HTR-8/SVneo (cell line): ENCODE data around the gene GBX1.

Source experiments
- DNase-seq: peaks from one replicate; pipeline ENCODE4 v3.0.0; 2011; ENCODE audit warnings: low spot score, mixed read lengths; ENCODE audit not compliant: insufficient read length
- FAIRE-seq: peaks from 2 replicates; lab custom pipeline; 2011; peaks lifted over from hg19 to GRCh38; lab: Jason Lieb, UNC

The GBX1 gene

DNA sequence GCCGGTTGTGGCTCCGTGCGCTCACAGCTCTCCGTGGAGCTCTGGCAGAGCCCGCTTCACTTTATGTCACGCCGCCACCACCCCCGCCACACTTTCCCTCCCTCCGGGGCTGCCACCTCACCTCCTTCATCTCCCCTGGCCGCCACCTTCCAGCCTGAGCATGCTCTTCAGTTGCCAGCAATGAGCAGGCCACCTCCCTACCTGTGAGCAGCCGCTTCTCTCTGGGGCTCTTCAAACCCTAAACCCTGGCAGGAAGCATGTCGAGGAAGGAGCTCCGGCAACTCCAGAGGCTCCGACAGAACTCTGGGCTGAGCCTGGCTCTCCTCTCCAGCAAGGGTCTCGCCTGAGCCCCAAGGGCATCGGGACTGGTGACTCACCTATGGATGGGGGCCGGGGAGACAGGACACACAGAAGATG lies 36.7 kb downstream of the GBX1 start:
- DNase-seq (no peak), FAIRE-seq (no peak)

GRCh38 chr7:151129960-151130591 lies 37.4 kb downstream of the GBX1 start:
- no peak for FAIRE-seq
- DNase-seq, result no peak

DNA sequence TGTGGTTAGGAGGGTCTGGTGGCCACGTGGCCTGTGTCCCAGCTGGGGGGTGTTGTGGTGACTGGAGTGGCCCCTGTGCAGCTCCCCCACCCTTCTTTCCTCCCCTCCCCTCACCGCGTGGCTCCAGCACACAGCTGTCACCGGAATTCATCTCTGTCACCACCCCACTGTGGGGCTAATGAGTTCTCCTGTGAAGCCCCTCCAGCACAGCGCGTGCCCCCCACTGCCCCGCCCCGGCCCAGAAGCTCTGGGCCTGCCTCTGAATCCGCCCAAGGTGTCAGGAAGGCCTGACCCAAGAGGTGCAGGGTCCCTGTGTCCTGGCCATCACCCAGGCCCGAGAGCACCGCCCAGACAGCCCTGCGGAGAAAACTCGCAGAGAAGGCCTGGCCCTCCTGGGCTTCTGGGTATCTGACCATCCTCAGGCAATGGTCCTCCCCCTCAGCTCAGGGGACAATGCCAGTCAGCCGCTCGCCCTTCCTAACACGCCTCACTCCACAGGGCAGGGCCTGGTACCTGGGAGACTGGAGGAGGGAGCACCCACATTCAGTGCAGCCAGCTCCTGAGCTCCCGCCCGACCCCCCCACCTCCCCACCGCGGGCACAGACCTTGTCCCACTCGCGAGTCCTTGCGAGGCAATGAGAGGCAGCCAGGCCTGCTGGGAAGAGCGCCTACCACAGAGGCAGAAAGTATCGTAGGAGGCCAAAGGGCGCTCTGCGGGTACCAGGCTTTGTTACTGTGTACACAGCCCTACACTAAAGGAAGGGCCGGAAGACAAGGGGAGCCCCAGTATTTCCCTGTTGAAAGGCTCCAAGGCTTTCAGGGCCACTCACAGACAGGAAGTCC lies 38.2 kb downstream of the GBX1 start:
- FAIRE-seq, result no peak
- no peak for DNase-seq

GRCh38 chr7:151128716-151129115 lies 38.8 kb downstream of the GBX1 start:
- DNase-seq (no peak), FAIRE-seq (no peak)

DNA sequence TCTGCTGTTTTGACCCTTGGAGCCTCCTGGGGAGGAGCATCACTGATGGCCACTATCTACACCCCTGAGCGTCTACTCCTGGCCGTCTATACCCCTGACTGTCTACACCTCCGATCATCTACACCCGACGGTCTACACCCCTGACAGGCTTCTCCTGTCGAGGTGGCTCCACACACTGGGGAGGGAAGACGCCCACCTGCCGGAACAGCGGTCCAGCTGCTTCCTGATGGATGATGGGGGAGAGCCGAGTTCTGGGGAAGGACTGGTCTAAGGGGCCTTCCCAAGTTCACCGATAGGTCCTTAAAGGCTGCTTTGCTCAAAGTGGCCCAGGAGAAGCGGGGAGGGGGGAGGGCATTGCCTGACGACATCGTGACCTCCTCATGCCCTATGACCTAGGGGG lies 39.4 kb downstream of the GBX1 start:
- FAIRE-seq (no peak), DNase-seq (no peak)

- no peak for DNase-seq
- FAIRE-seq, result no peak
Observed at GRCh38 chr7:151126491-151127137, 40.9 kb downstream of the GBX1 start.

GRCh38 chr7:151125846-151126481 lies 41.5 kb downstream of the GBX1 start:
- DNase-seq (no peak), FAIRE-seq (no peak)

GRCh38 chr7:151125470-151125845 lies 42.0 kb downstream of the GBX1 start:
- FAIRE-seq, result no peak
- no peak for DNase-seq

- no peak for DNase-seq
- no peak for FAIRE-seq
Observed at GRCh38 chr7:151124899-151125399, 42.5 kb downstream of the GBX1 start.

- DNase-seq (no peak), FAIRE-seq (no peak)
Observed at GRCh38 chr7:151124481-151124880, 43.0 kb downstream of the GBX1 start.

DNA sequence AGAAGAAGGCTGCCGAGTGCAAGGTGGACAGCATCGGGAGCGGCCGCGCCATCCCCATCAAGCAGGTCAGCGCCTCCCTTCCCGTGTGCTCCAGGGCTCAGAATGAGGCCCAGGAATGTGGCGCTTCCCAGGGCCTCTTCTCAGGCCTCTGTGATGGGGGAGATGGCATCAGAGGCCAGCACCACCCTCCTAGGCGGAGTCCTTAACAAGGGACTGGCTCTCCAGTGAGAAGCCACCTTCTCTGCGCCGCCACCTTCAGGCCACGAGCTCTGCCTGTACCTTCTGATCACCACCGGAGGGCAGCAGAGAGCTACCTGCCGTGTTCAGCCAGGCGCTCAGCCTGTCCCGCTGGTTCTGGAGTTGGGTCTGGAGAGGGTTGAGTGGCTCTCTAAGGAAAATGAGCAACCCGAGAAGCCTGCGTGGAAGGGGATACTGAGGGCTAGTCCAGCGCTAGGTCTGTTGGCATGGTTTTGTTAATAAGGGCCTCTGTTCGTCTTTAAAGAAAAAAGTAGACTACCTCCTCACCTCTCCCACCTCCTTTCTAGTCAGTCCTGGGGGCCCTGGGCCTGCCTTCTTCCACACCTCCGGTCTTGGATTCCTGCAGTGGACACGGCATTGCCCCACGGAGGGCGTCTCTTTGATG lies 43.6 kb downstream of the GBX1 start:
- FAIRE-seq (peak; percentile 65), DNase-seq (peak; percentile 84)

GRCh38 chr7:151123158-151123821 lies 44.2 kb downstream of the GBX1 start:
- FAIRE-seq, result no peak
- DNase-seq, result no peak

DNA sequence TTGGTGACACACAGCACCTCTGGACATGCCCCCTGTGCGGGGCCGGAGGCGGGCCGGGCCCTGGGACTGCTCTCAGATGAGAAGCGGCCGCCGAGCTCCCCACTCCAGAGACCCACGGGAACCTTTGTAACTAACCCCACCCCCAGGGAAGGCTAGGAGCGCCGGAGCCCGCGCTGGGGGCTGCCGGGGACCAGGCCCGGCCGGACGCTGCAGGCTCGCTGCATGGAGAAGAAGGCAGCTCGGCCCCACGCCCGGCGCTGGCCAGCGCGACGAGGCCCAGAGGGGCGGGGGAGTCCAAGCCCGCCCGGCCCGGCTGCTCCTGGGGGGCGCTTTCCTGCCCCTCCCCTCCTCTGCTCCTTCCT lies 44.7 kb downstream of the GBX1 start:
- FAIRE-seq (no peak), DNase-seq (no peak)

GRCh38 chr7:151122276-151122675 lies 45.2 kb downstream of the GBX1 start:
- no peak for DNase-seq
- no peak for FAIRE-seq

DNA sequence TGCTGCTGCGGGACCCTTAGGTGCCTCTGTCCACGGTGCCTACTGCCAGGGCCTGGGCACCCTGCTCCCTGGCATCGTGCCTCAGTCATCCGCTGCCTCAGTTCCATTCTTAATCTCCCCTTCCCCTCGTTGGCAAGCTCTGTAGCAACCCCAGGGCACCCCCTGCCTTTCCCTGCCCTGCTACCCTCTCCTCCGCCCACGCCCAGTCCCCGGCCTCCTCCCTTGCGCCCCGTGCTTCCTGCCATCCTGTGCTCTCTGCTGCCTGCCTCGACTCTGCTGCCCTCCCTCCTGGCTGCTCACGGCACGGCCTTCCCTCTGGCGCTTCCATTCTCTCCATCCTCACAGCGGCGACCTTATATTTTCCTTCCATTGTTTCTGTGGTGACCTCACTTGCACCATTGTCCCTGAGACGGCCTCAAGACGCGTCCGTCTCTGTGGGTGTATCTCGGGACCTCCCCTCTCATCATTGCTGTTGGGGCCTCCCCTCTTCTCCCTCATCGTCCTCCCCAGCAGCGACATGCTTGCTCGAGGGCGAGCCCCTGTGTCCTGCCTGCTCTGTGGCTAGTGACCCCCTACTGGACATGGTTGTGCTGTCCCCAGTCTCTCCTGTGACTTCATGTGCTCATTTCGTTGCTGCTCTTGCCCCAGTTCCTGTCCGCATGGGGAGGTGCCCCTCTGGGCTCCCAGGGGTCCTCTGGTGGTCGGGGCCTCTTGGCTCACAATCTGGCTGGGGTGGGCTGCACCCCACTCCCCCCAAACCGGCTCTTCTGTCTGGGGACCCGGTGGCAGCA lies 45.9 kb downstream of the GBX1 start:
- no peak for DNase-seq
- FAIRE-seq, result no peak

DNA sequence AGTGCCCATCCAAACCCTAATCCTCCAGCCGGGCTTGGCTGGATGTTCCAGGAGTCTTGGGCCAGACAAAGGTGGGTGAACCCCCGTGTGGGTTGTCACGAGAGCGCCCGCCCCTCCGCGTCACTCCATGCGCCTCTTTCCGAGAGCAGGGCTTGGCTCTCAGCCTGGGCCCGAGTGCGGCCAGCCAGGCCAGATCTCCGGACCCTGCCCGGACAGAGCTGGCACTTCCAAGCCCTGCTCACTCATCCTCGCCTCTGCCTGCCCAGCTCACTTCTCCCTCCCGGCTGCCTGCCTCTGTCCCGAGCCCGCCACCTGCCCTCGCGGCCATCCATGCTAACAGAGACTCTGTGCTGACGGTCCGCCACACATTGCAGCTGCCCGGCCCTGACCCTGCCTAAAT lies 46.6 kb downstream of the GBX1 start:
- DNase-seq, result no peak
- FAIRE-seq, result no peak

- FAIRE-seq (no peak), DNase-seq (no peak)
Observed at GRCh38 chr7:151119902-151120301, 47.6 kb downstream of the GBX1 start.

DNA sequence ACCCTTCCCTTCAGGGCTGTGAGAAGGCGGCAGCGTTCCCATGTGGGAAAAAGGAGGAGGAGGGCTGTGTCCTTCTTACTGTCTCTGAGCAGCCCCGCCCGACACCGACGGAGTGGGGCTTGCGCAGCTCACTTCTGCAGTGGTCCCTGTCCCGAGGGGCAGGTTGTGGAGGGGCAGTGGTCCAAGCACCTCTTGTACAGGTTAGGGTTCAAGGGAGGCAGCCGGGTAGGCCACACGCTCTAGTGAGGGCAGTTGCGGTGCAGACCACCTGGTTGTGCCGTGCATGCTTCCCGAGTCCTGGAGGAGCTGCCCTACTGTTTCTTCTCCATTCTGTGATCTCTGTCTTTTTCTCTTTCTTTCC lies 48.5 kb downstream of the GBX1 start:
- FAIRE-seq (no peak), DNase-seq (no peak)
